Astrocyte (in vitro differentiated cells and primary cell): ENCODE results near the gene ACTN4. TPM values are rescaled to one million over a fixed set of nuclear protein-coding genes. Genes with fewer than 3 reads are reported as not detected.

Experiments
- DNase-seq: peaks from one replicate; pipeline ENCODE4 v3.0.0-alpha.2; 2010; ENCODE audit warnings: low read depth
- FAIRE-seq: peaks from 2 replicates; lab custom pipeline; 2011; peaks lifted over from hg19 to GRCh38; lab: Jason Lieb, UNC
- H2AFZ ChIP-seq: 2 replicates; pipeline ENCODE4 v1.6.0; 2012; ENCODE audit warnings: low read depth, low read length, inconsistent platforms
- H3K27ac ChIP-seq: 2 replicates; pipeline ENCODE4 v1.5.1; 2011; ENCODE audit warnings: low read depth, low read length, inconsistent platforms
- H3K27me3 ChIP-seq: 2 replicates; pipeline ENCODE4 v1.6.0; 2011; ENCODE audit warnings: low read length, inconsistent platforms; ENCODE audit not compliant: insufficient read depth
- H3K36me3 ChIP-seq: 2 replicates; pipeline ENCODE4 v1.5.1; 2011; ENCODE audit warnings: low read length, inconsistent platforms; ENCODE audit not compliant: insufficient read depth
- H3K4me1 ChIP-seq: 2 replicates; pipeline ENCODE4 v1.5.1; 2011; ENCODE audit warnings: low read length, inconsistent platforms; ENCODE audit not compliant: insufficient read depth
- H3K4me2 ChIP-seq: 2 replicates; pipeline ENCODE4 v1.6.0; 2012; ENCODE audit warnings: low read length, inconsistent platforms
- H3K4me3 ChIP-seq: 2 replicates; pipeline ENCODE4 v1.5.1; 2011; ENCODE audit warnings: low read depth, mild to moderate bottlenecking, low read length, inconsistent platforms; ENCODE audit not compliant: insufficient read depth
- H3K79me2 ChIP-seq: 2 replicates; pipeline ENCODE4 v1.6.0; 2012; ENCODE audit warnings: mild to moderate bottlenecking, low read length, inconsistent platforms; ENCODE audit not compliant: insufficient read depth
- H3K9ac ChIP-seq: 2 replicates; pipeline ENCODE4 v1.6.0; 2012; ENCODE audit warnings: mild to moderate bottlenecking, low read length, inconsistent platforms
- H3K9me3 ChIP-seq: 2 replicates; pipeline ENCODE4 v1.5.1; 2012; ENCODE audit warnings: low read depth, mild to moderate bottlenecking, low read length, inconsistent platforms; ENCODE audit not compliant: insufficient read depth
- H4K20me1 ChIP-seq: 2 replicates; pipeline ENCODE4 v1.6.0; 2012; ENCODE audit warnings: low read length, inconsistent platforms; ENCODE audit not compliant: insufficient read depth
- H3K27ac Mint-ChIP-seq: one replicate; pipeline ENCODE4 v1.8.0; 2021; ENCODE audit warnings: mild to moderate bottlenecking, mixed read lengths; ENCODE audit not compliant: unreplicated experiment
- H3K27me3 Mint-ChIP-seq: one replicate; pipeline ENCODE4 v1.8.0; 2021; ENCODE audit warnings: low read depth, mixed read lengths; ENCODE audit not compliant: unreplicated experiment
- H3K36me3 Mint-ChIP-seq: one replicate; pipeline ENCODE4 v1.8.0; 2021; ENCODE audit warnings: low read depth, mixed read lengths; ENCODE audit not compliant: unreplicated experiment
- H3K4me1 Mint-ChIP-seq: one replicate; pipeline ENCODE4 v1.8.0; 2021; ENCODE audit warnings: low read depth, mixed read lengths; ENCODE audit not compliant: unreplicated experiment
- H3K4me3 Mint-ChIP-seq: one replicate; pipeline ENCODE4 v1.8.0; 2021; ENCODE audit warnings: mild to moderate bottlenecking, moderate library complexity, mixed read lengths; ENCODE audit not compliant: unreplicated experiment
- H3K9me3 Mint-ChIP-seq: one replicate; pipeline ENCODE4 v1.8.0; 2021; ENCODE audit warnings: mild to moderate bottlenecking, mixed read lengths; ENCODE audit not compliant: unreplicated experiment
- CTCF ChIP-seq: IDR thresholded peaks from 2 replicates; pipeline ENCODE4 v1.5.1; 2011; ENCODE audit warnings: low read depth, mild to moderate bottlenecking, inconsistent platforms, low read length, moderate library complexity; ENCODE audit not compliant: insufficient read depth
- EZH2 ChIP-seq: IDR thresholded peaks from 2 replicates; pipeline ENCODE4 v1.6.1; 2012; ENCODE audit warnings: mild to moderate bottlenecking, low read length, inconsistent platforms; ENCODE audit not compliant: insufficient read depth
- total RNA-seq: library from RNA; stranded (reverse); gene quantifications from 2 replicates; pipeline ENCODE4 v1.2.1, GENCODE V29; 2021

Gene ACTN4
- total RNA-seq, 1 donor from 2014 or later, result 879 TPM

DNA sequence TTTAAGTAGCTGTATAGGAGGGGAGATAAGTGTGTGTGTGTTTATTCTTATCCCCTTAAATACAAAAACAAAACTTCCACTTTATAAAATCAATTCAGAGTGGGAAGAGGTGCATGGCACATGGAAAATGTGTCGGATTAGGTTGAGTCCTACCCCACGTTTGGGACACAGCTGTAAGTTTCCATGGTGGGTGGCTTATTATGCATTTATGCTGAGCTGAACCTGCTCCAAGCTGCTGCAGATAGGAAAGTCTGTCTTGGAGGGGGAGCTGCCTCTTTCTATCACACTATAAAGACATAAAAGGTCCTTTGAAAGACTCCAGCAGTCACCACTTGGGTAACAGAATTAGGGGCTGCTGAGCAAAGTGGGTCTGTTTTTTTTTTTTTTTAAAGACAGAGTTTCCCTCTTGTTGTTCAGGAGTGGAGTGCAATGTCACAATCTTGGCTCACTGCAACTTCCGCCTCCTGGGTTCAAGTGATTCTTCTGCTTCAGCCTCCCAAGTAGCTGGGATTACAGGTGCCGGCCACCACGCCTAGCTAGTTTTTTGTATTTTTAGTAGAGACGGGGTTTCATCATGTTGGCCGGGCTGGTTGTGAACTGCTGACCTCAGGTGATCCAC, 15.2 kb downstream of the ACTN4 start:
- H3K36me3 Mint-ChIP-seq, result peaks cover 13% of the 10 kb centered on the region
- H3K27ac Mint-ChIP-seq, result peak overlapping the region; percentile 91
- no peak for TF ChIP-seq CTCF
- no peak for TF ChIP-seq EZH2
- Histone ChIP-seq H3K79me2 (peaks cover 92% of the 10 kb centered on the region), H3K4me3 (no peak overlapping the region), H3K4me1 (peaks cover 87% of the 10 kb centered on the region), H3K27me3 (no peaks in the 10 kb centered on the region), H3K9ac (peak overlapping the region; percentile 10), H3K9me3 (no peaks in the 10 kb centered on the region), H3K4me2 (peak overlapping the region; percentile 10), H2AFZ (no peak overlapping the region), H4K20me1 (peaks cover 60% of the 10 kb centered on the region), H3K36me3 (peaks cover 3% of the 10 kb centered on the region), H3K27ac (peak overlapping the region; percentile 28)
- DNase-seq, result no peak
- peak overlapping the region; percentile 50 for H3K4me3 Mint-ChIP-seq
- H3K4me1 Mint-ChIP-seq, result peaks cover 89% of the 10 kb centered on the region
- no peak for FAIRE-seq
- no peaks in the 10 kb centered on the region for H3K9me3 Mint-ChIP-seq
- no peaks in the 10 kb centered on the region for H3K27me3 Mint-ChIP-seq

- H3K27ac ChIP-seq, result no peak overlapping the region
- H3K4me3 Mint-ChIP-seq, result no peak overlapping the region
- peak overlapping the region; percentile 77 for H3K9ac ChIP-seq
These were observed 15.8 kb downstream of the ACTN4 start for GRCh38 chr19:38663156-38663651.

More at GRCh38 chr19:38663156-38663651, 15.8 kb downstream of the ACTN4 start:
- H3K4me1 ChIP-seq, result peaks cover 87% of the 10 kb centered on the region
- H3K4me3 ChIP-seq, result no peak overlapping the region
- peak overlapping the region; percentile 70 for H3K4me2 ChIP-seq
- H3K27me3 ChIP-seq, result no peaks in the 10 kb centered on the region
- DNase-seq (no peak), FAIRE-seq (no peak)
- H2AFZ ChIP-seq, result no peak overlapping the region
- Mint-ChIP-seq H3K27ac (peak overlapping the region; percentile 91), H3K27me3 (no peaks in the 10 kb centered on the region), H3K4me1 (peaks cover 89% of the 10 kb centered on the region), H3K9me3 (no peaks in the 10 kb centered on the region), H3K36me3 (peaks cover 9% of the 10 kb centered on the region)
- peaks cover 65% of the 10 kb centered on the region for H4K20me1 ChIP-seq
- TF ChIP-seq CTCF (no peak), EZH2 (no peak)
- H3K9me3 ChIP-seq, result no peaks in the 10 kb centered on the region
- peaks cover 92% of the 10 kb centered on the region for H3K79me2 ChIP-seq
- H3K36me3 ChIP-seq, result peaks cover 3% of the 10 kb centered on the region
